Mesothelial cell of epicardium (in vitro differentiated cells): ENCODE data around the gene PRUNE2. TPM values are rescaled to one million over a fixed set of nuclear protein-coding genes. Genes with fewer than 3 reads are reported as not detected.

Experiments
- DNase-seq, 2 experiments: peaks; one replicate each; pipeline ENCODE4 v3.0.0; 2021; ENCODE audit warnings: low spot score in 2 of 2; ENCODE audit not compliant: unreplicated experiment in 2 of 2
- H3K27ac Mint-ChIP-seq: 2 replicates; pipeline ENCODE4 v1.8.0; 2021; ENCODE audit warnings: mixed read lengths
- H3K27me3 Mint-ChIP-seq: 2 replicates; pipeline ENCODE4 v1.8.0; 2021; ENCODE audit warnings: low read depth, mixed read lengths
- H3K36me3 Mint-ChIP-seq: 2 replicates; pipeline ENCODE4 v1.8.0; 2021; ENCODE audit warnings: mixed read lengths
- H3K4me1 Mint-ChIP-seq: 2 replicates; pipeline ENCODE4 v1.8.0; 2021; ENCODE audit warnings: mixed read lengths
- H3K4me3 Mint-ChIP-seq: 2 replicates; pipeline ENCODE4 v1.8.0; 2021; ENCODE audit warnings: mild to moderate bottlenecking, moderate library complexity, mixed read lengths
- H3K9me3 Mint-ChIP-seq: 2 replicates; pipeline ENCODE4 v1.8.0; 2021; ENCODE audit warnings: mixed read lengths
- CTCF ChIP-seq: fragments of 200-600 bp; sonication (generic); IDR thresholded peaks from one replicate; pipeline ENCODE4 v1.5.0; 2021; ENCODE audit warnings: antibody characterized with exemption; ENCODE audit not compliant: unreplicated experiment
- total RNA-seq: library from RNA; stranded (reverse); gene quantifications from 3 replicates; pipeline ENCODE4 v1.2.1, GENCODE V29; 2021

PRUNE2 gene
- total RNA-seq, 1 donor from 2014 or later = 3.4 TPM

GRCh38 chr9:76921165-76921564 lies 15.3 kb upstream of the PRUNE2 start:
- H3K4me1 Mint-ChIP-seq = peaks cover 9% of the 10 kb centered on the region
- TF ChIP-seq CTCF = no peak
- no peak for DNase-seq
- no peak overlapping the region for H3K27ac Mint-ChIP-seq
- no peak overlapping the region for H3K4me3 Mint-ChIP-seq
- H3K9me3 Mint-ChIP-seq = peaks cover 6% of the 10 kb centered on the region
- no peaks in the 10 kb centered on the region for H3K36me3 Mint-ChIP-seq
- H3K27me3 Mint-ChIP-seq = peaks cover 34% of the 10 kb centered on the region

GRCh38 chr9:76917299-76917698 lies 11.4 kb upstream of the PRUNE2 start:
- Mint-ChIP-seq H3K9me3 (no peaks in the 10 kb centered on the region), H3K4me1 (peaks cover 13% of the 10 kb centered on the region), H3K27ac (no peak overlapping the region), H3K36me3 (no peaks in the 10 kb centered on the region), H3K27me3 (peaks cover 52% of the 10 kb centered on the region), H3K4me3 (no peak overlapping the region)
- no peak for DNase-seq
- no peak for TF ChIP-seq CTCF

- Mint-ChIP-seq H3K36me3 (no peaks in the 10 kb centered on the region), H3K4me1 (peaks cover 13% of the 10 kb centered on the region), H3K27me3 (peaks cover 51% of the 10 kb centered on the region), H3K4me3 (no peak overlapping the region), H3K9me3 (no peaks in the 10 kb centered on the region), H3K27ac (no peak overlapping the region)
- DNase-seq = no peak
- TF ChIP-seq CTCF = no peak
These were observed 10.3 kb upstream of the PRUNE2 start for GRCh38 chr9:76916231-76916630.

GRCh38 chr9:76913467-76913866 lies 7.6 kb upstream of the PRUNE2 start:
- H3K27ac Mint-ChIP-seq = no peak overlapping the region
- H3K27me3 Mint-ChIP-seq = peaks cover 72% of the 10 kb centered on the region

GRCh38 chr9:76912636-76913275 lies 6.8 kb upstream of the PRUNE2 start:
- H3K4me1 Mint-ChIP-seq = peaks cover 13% of the 10 kb centered on the region
- no peaks in the 10 kb centered on the region for H3K9me3 Mint-ChIP-seq
- no peak overlapping the region for H3K4me3 Mint-ChIP-seq
- no peaks in the 10 kb centered on the region for H3K36me3 Mint-ChIP-seq
- DNase-seq = no peak
- H3K27ac Mint-ChIP-seq = no peak overlapping the region
- H3K27me3 Mint-ChIP-seq = peaks cover 72% of the 10 kb centered on the region
- no peak for TF ChIP-seq CTCF

More at GRCh38 chr9:76913467-76913866, 7.6 kb upstream of the PRUNE2 start:
- Mint-ChIP-seq H3K4me3 (no peak overlapping the region), H3K9me3 (no peaks in the 10 kb centered on the region), H3K4me1 (peaks cover 13% of the 10 kb centered on the region), H3K36me3 (no peaks in the 10 kb centered on the region)
- DNase-seq = no peak
- no peak for TF ChIP-seq CTCF

GRCh38 chr9:76911971-76912370 lies 6.1 kb upstream of the PRUNE2 start:
- H3K4me1 Mint-ChIP-seq = peaks cover 12% of the 10 kb centered on the region
- no peaks in the 10 kb centered on the region for H3K36me3 Mint-ChIP-seq
- no peak overlapping the region for H3K27ac Mint-ChIP-seq
- no peaks in the 10 kb centered on the region for H3K9me3 Mint-ChIP-seq
- peaks cover 78% of the 10 kb centered on the region for H3K27me3 Mint-ChIP-seq
- no peak overlapping the region for H3K4me3 Mint-ChIP-seq
- DNase-seq = no peak
- TF ChIP-seq CTCF = no peak
